HEK293T (cell line): ENCODE data around the gene CDHR3.

Source experiments
- FOXM1 ChIP-seq: fragments of 450-650 bp; IDR thresholded peaks from 2 replicates; pipeline ENCODE4 v1.6.1; 2017; ENCODE audit warnings: mild to moderate bottlenecking, borderline replicate concordance
- ZNF384 ChIP-seq: fragments of 450-650 bp; IDR thresholded peaks from 2 replicates; pipeline ENCODE4 v1.6.1; 2016

DNA sequence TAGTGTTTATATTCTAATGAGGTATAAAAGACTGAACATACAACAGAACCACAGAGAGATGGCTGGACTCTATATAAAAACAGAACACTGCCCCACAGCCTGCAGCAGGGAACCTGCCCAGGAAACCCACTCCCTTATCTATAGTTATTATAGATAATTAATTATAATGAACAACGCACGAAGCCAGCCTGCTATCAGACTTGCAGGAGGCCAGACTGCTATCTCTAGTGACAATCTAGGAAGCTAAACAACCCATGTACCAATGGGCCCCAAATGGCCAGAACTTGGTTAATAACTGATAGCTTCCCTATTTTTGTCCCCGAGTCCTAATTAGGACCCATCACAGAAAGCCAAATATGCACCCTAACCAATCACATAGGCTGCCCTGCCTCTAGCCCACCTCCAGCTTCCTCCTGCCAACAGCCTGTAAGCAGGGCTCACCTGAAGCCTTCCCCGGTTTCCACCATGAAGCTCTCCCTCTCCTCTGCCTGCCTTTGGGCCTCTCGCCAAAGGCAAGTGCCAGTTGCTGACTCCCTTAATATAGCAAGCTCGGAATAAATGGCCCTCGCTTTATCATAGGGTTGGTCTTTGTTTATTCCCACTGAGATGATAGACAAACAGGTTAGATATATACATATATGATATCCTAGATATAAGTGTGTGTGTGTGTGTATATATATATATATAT lies 74.6 kb downstream of the CDHR3 start:
- no peak for TF ChIP-seq ZNF384
- no peak for TF ChIP-seq FOXM1
